NCI-H187 (cell line): Measurements from ENCODE around the gene CDCP1.
"Not testable (repeated sequence)": the region's sequence is repeated elsewhere in the genome, so short reads cannot be mapped to it uniquely, and the experiment has no call there.

ENCODE experiments used
- DNase-seq, 2 experiments: peaks; one replicate each; lab custom pipeline; 2025; lab: John Stamatoyannopoulos, UW

CDCP1 gene

DNA sequence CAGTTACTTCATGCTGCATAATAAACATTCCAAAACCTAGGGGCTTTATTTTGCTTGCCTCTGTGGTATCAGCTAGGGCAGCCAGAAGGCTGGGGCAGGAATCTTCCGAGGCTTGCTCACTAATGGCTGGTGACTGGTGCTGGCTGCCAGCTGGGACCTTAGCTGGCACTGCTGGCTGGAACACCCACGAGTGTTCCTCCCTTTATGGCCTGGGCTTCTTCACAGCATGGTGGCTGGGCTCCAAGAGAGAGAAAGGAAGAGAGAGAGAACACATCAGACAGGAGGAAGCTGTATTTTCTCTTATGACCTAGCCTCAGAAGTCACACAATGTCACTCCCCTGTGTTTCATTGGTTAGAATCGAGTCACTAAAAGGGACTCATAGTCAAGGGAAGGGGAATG is 23.9 kb upstream of the CDCP1 start:
- DNase-seq: no peak

DNA sequence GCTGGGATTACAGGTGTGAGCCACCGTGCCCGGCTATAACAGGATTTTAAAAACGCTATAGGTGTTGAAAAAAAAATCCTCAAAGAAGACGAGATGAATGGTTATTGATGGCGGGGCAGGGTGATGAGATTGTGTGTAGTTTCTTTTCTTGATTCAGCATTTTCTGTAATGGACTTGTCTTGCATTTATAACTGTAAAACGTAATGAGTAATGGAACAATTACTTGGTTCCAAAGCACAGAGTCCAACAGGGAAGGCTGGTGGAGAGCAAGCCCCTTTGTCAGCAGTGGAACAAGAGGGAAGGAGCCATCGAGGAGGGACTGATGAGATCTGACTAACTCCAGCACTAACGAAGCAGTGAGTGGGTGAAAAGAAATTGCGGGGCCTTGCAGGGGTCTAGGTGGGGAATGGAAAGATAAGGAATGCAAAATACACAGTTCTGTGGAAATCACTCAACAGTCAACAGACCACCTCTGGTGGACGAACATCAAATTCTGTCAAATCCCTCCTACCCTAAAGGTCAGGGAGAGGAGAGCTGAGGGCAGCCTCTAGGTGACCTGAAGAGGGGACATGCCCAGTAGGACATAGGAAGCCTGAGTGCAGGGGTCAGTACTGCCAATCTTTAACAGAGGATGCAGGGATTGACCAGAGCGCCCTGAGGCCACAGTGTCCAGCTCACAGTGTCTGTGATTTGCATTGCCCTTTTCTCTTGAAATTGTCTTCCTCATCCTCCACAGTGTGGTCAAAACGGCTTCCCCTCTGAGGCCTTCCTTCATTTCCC is 23.1 kb upstream of the CDCP1 start:
- DNase-seq: no peak

DNA sequence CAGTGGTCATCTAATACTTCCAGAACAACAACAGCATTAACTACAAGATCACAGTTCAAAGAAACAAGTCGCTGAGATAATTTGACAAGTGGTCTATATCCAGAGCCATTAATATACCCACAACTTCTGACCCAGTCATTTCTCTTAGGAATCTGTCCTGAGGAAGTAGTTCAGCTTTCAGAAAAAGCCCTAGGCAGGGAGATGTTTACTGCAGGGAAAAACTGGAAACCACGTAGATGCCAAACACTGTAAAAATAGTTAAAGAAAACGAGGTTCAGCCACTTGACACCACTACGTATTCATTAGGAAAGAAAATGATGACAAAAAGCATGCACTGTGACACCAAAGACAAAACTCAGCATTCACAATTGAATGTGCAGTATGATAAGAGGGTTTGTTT is 22.3 kb upstream of the CDCP1 start:
- DNase-seq: no peak

DNA sequence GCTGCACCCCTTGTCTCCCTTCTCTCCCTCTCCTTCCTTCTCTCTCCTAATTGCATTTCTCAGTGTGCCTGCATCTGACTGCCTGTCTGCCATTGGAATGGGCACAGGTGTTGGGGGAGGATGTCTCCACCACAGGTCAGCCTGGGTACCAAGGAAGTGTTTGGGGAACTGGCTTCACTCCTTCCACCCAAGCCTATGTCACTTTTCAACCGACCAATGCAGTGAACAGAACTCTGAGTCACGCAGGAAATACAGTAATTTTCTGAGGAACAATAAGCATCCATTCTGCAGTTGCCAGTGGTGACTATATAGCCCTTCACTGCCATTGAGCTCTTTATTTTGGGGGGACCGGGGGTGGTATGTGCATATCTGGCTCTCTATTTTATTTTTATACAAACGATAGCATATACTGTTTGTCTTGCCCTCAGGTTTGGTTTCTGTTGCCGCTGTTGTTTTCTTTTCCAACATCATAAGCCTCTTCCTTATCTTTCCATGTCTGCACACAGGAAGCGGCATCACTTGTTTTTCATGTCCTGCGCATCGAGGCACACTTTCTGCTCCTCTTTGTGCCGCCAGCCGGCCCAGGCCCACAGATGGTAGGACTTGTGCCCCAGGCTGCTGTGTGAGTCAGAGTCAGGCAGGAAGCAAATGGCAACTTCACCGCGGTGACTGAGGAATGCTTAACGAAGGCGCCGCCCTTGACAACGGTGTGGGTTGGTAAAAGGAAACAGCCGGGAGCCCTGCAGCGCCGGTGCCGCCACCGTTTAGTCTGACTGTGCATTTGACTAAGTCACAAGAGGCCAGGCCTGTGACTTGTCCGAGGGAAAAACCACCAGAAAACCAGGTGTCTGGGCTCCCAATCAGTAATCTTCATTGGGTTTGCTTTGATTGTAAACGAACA is 21.1 kb upstream of the CDCP1 start:
- DNase-seq: no peak

DNA sequence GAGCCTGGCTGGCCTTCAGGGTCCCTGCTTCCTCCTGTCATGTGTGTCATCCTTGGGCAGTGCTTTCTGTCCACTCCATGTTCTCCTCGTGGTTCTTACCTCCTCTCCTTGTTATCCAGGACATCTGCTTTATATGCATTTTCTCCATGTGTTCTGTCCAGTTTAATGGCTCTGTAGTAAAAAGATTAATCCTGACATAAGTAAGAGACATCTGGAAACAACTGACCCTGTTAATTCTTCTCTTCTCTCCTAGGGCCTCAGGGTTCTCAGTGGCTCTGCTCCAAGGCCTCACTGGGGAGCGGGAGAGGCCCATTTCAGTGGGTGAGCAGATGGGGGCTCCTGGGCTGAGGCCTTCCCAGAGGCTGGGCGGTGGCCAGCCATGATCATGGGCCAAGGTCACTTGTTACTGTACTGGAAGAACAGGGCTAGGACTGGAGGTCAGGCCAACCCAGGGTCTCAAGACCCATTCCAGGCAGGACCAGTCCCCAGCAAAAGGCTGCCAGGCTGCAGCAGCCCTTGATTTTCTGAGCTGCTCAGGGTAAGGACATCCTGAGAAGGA is 20.2 kb upstream of the CDCP1 start:
- no peak for DNase-seq

DNA sequence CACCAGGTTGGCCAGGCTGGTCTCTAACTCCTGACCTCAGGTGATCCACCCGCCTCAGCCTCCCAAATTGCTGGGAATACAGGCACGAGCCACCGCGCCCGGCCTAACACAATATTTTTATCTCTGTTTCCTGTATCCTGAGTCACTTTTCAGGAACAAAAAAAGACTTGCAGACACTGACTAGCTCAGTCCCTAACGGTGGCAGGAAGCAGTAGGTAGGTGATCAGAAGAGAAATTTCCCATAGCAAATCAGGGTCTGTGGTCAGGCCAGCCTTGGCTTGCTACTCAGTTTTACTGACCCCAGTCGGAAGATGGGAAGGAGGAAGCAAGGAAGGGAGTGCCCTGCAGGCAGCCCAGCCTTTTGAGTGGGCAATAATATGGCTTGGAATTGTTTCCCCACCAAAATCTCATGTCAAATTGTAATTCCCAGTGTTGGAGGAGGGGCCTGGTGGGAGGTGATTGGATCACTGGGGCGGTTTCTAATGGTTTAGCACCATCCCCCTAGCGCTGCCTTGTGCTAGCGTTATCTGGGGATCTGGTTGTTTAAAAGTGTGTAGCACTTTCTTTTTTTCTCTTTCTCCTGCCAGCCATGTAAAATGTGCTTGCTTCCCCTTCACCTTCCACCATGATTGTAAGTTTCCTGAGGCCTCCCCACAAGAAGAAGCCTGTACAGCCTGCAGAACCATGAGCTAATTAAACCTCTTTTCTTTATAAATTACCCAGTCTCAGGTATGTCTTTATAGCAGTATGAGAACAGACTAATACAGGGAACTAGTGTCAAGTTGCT is 19.5 kb upstream of the CDCP1 start:
- no peak for DNase-seq

DNA sequence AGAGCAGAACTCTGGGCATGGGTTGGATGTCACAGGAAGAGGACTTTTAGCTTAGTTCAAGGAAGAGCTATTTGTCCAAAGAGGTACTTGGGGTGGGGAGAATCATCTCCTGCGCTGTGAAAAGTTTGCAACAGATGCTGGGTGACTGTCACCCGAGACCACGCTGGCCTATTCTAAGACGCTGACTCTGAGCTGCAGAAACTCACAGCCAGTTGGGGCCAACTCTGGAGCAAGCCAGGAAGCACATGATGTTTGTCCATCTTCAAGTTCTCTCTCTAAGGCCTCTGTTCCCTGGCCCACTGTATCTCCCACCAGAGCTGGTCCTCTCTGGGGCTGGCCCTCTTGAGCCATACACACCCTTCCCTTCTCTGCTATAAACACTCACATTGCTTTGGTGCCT is 17.9 kb upstream of the CDCP1 start:
- no peak for DNase-seq

DNA sequence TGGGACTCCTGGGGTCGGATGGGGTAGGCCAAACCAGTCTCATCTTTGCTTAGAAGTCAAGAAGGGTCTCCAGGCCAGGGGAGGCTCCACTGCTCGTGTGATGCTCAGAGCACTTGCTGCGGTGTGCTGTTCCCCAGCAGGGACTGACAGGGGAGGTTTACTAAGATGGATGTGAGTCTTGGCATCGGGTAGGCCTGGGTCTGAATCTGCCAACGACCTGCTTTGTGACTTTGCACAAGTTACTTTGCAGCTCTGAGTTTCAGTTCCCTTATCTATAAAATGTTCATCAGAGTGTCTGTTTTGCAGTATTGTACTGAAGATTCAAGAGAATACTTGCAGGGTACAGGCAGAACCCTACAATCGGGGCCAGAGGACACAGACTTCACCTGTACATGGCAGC is 17.3 kb upstream of the CDCP1 start:
- DNase-seq: no peak

DNA sequence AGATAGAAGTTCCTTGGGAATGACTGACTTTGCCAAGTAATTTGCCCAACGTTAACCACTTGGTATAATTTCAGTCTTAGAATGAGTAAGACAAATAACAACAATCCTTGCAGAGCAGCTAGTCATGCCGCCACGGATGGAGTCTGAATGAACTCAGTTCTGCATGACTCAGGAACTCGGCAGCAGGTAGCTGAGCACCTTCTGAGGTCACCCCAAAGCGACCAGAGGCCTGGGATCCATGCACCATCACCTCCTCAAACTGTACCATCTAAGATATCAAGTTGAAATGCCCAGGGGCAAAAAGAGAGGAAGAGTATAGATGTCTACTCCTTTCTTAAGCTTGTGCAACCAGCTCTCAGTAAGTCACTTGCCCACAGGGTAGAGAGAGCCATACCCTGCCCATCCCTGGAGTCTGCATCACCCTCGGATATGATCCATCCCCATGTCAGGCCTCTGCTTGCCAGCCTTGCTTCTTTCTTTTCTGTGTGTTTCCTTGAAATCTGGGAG is 8.5 kb upstream of the CDCP1 start:
- no peak for DNase-seq

DNA sequence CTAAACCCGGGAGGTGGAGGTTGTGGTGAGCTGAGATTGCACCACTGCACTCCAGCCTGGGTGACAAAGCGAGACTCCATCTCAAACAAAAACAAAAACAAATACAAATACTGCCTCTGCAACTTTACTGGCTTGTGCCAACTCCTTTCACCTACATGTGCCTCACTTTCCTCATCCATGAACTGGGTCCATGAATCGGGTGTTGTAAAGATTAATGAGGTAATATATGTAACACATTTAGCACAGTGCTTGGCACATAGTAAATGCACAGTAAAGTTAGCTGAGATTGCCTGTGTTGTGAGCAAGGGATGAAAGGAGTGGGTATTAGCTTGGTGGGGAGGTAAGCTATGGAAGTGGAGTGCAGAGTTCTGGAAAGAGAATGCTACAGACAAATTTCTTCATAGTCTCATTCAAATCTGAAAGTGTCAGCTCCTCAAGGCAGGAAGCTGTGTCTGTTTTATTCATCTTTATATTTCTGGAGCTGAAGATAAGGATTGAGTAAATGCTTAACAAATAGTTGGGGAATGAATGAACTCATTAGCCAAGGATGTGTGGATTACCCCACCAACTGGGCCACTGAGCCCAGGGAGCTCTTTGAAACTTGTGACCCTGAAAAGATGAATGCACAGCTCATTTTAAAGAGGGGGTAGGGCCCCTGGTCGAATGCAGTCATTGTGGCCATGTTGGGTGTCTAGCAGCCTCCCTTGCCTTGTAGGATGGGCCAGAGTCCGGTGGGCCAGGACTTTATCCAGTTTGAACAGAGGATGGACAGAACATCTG is 7.7 kb upstream of the CDCP1 start:
- no peak for DNase-seq

DNA sequence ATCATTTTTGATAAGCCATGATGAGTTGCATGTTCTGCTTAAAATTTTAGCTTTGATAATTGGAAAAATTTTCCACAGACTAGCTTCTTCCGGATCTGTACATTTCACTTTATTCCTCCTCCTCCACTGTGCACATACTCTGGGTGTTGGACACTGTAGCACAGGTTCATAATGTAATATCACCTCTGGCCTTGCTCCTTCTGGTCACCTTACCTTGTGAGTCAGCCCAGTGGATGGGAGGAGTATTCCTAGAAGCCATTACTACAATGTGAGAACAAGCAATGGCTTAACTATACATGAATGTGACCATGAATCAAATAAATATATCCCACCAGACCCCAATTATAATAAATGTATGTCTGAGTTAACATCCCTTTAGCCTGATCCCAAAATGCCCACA is 6.1 kb upstream of the CDCP1 start:
- DNase-seq: no peak

DNA sequence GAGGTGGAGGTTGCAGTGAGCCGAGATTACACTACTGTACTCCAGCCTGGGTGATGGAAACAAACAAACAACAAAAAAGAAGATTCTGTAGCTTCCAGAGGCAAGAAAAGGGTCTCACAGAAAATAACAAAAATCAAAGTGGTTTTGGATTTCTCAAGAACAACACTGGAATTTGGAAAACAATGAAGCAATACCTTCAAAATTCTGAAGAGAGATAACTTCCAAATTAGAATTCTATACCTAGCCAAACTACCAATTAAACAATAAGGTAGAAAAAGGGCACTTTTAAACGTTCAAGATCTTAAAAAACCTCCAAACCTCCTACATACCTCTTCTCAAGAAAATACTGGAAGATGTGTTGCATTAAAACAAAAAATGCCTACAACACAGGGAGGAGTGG is 4.9 kb upstream of the CDCP1 start:
- DNase-seq: no peak

DNA sequence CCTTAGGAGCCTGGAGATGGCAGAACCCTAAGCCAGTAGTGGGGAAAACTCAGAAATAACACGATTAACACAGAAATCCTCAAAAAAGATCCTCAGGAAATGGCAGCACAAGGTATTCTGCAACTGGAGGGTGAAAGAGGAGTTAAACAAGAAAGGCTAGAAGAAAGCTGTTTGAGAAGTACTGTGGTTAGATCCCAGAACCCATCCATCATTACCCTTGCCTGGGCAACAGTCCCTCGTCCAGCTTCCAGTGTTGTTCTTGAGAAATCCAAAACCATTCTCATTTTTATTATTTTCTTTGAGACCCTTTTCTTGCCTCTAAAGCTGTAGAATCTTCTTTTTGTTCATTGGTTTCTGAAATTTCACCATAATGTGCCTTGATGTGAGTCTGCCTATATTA is 2.7 kb upstream of the CDCP1 start:
- DNase-seq: no peak

DNA sequence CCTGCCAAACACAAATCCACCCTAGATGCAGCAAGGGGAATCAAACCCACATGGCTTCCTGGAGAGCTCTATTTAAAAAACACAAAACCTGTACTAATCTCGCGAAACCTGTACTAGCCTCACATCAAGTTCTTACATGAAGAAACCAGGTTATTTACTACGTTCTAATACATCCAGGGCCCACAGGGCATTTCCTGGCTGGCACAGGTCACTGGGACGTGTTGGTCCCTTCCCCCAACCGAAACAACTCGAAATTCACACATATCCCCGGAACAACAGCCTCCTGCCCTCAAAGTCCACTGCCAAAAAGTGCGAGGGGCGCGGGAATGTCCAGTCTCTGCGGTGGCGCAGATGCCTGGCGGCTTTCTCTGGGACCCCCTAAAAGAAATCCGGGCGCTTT is 955 bp downstream of the CDCP1 start:
- DNase-seq: no peak

DNA sequence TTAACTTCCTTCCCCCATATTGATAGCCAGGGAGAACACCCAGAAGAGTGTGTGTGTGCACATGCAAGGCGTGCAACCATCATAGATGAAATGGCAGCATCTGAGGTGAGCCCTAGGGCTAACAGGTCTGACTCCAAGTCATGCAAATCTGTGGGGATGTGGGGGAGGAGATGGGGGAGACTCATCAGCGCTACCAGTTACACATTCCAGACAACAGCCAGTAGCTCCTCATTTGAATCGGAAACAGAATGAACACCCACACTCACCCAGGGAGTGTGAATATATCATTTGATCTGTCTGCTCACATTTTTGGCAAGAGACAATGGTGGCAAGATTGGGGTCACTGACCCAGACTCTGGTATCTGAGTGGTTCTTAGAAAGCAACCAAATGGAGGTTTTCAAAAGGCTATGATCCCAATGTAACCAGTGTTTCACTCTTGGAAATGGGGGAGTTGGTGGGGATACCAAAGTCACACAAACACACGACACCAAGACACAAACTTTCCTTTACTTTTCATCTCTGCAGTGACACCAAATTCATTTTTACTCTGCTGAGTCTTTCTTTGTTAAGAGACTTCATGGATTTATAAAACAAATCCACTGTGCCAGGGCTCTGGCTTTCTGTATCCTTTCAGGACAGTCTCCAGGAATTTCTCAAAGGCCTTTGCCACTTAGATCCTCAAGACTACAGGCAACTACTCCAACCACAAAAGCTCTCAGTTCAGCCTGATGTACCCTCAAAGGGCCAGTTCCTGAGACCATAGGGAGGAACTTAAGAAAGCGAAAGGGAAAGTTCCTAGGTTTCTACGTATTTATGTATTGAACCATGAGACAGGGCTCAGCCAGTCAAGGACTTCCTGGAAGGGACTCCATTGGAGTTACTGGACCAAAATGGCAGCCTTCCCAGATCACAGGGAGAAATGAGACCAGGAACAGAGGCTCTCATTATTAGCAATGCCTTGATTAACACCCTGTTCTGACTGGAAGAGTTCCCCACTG is 2.2 kb downstream of the CDCP1 start:
- DNase-seq: no peak

DNA sequence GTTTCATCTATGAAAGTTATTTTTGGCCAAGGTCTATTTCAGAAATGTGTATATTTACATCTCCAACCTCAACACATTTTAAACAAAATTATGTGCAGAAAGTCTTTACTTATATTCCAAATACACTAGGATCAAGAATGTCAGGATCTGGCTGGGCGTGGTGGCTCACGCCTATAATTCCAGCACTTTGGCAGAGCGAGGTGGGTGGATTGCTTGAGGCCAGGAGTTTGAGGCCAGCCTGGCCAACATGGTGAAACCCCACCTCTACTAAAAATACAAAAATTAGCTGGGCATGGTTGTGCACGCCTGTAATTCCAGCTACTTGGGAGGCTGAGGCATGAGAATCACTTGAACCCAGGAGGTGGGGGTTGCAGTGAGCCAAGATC is 5.4 kb downstream of the CDCP1 start:
- DNase-seq: not testable (repeated sequence)

DNA sequence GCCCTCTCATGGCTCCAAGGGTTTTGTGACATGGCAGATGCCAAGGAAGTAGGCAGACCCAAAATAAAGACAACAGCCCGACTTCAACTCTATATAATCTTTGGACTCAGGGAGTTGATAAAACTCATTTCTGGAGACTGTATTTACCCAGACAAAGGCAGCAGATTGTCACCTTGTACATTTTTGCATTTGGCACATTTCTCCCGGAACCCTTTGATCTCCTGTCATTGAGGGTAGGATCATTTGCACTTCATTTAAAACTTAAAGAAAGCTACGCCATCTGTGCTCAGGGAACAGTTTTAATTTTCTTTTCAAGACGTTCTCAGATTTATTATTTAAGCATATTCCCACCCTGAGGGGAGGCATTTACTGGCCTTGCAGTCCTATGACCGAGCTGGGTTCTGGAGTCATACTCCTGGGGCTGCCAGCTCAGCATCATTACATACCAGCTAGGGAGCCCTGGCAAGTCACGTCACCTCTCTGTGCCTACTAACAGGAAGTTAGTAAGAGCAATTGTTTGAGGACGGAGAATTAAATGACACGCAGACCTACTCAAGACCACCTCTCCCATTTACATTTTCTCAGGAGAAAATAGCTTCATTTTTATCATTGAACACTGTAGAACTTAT is 5.9 kb downstream of the CDCP1 start:
- no peak for DNase-seq

DNA sequence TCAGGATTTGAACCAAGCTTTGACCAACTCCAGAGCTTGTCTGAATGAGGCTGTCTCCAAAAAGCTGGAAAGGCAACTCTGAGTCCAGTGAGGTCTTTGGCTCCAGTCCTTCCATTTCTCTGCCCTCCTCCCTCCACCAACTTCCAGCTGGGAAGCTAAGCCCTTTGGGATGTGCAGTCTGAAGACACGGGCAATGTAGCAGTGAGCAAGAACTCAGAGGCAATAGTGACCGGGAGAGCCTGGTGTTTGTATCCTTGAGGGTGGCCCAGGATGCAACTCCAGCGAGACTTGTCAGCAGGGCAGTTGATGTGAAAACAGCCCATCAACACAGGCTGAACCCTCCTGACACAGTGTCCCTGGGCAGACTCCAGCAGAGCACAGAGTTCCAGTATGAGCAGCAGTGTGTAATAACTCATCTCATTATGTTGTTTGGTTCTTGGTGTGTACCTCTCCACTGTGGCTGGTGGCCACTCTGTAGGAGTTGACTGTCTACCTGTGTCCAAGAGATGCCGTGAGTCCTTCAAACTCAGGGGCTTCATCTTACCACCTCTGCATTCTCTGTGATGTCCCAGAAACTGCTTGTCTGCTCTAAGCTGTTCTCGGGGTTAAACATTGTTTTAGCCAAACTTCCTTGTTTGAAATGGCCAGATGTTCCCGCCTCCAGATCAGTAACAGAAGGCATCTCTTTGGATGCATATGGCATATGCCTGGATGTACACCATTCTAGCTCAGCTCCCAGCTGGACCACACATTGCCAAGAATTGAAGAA is 6.6 kb downstream of the CDCP1 start:
- DNase-seq: no peak
